Right renal cortex interstitium (tissue), 3 donors: ENCODE data around the gene BANP. TPM values are rescaled to one million over a fixed set of nuclear protein-coding genes. Genes with fewer than 3 reads are reported as not detected.

ENCODE experiments used
- DNase-seq, 3 donors: peaks; one replicate each; pipeline ENCODE4 v3.0.0-alpha.2; 2013; ENCODE audit warnings: low read depth in 3 of 3, low spot score in 2 of 3
- polyA plus RNA-seq, 3 donors: library from polyadenylated mRNA; unstranded; fragments of 120-200 nt; gene quantifications; one replicate each; pipeline ENCODE4 v1.2.1, GENCODE V29; 2013; ENCODE audit not compliant: insufficient read length in 3 of 3

Gene BANP
- polyA plus RNA-seq, 3 donors = 22.2 to 28.2 (median 27.5) TPM

GRCh38 chr16:87948119-87948545 is 3.1 kb upstream of the BANP start:
- DNase-seq = no peak

- no peak for DNase-seq
These were observed 2.5 kb upstream of the BANP start for GRCh38 chr16:87948735-87949070.

- no peak for DNase-seq
These were observed 2.0 kb upstream of the BANP start for GRCh38 chr16:87949071-87949744.

- no peak for DNase-seq
These were observed 611 bp downstream of the BANP start for GRCh38 chr16:87951552-87952538.

- no peak for DNase-seq
These were observed 1.5 kb downstream of the BANP start for GRCh38 chr16:87952751-87953150.

GRCh38 chr16:87953308-87954215 is 2.3 kb downstream of the BANP start:
- no peak for DNase-seq

GRCh38 chr16:87954361-87954760 is 3.1 kb downstream of the BANP start:
- DNase-seq = no peak

- DNase-seq = no peak
These were observed 3.6 kb downstream of the BANP start for GRCh38 chr16:87954826-87955225.

GRCh38 chr16:87955302-87956097 is 4.3 kb downstream of the BANP start:
- no peak for DNase-seq

GRCh38 chr16:87956098-87956364 is 4.8 kb downstream of the BANP start:
- no peak for DNase-seq

GRCh38 chr16:87956365-87957231 is 5.4 kb downstream of the BANP start:
- DNase-seq = no peak

GRCh38 chr16:87957296-87958094 is 6.3 kb downstream of the BANP start:
- DNase-seq = no peak

- no peak for DNase-seq
These were observed 7.4 kb downstream of the BANP start for GRCh38 chr16:87958632-87959031.

- no peak for DNase-seq
These were observed 8.3 kb downstream of the BANP start for GRCh38 chr16:87959391-87959990.

GRCh38 chr16:87960296-87960695 is 9.1 kb downstream of the BANP start:
- DNase-seq = no peak

GRCh38 chr16:87960852-87961251 is 9.6 kb downstream of the BANP start:
- no peak for DNase-seq

- DNase-seq = no peak
These were observed 10.4 kb downstream of the BANP start for GRCh38 chr16:87961623-87962022.

GRCh38 chr16:87963400-87963799 is 12.2 kb downstream of the BANP start:
- no peak for DNase-seq
